ENCODE measurements around the gene TMEM178B.
"Not testable (repeated sequence)": the region's sequence is repeated elsewhere in the genome, so short reads cannot be mapped to it uniquely, and the experiment has no call there.

Gene TMEM178B

DNA sequence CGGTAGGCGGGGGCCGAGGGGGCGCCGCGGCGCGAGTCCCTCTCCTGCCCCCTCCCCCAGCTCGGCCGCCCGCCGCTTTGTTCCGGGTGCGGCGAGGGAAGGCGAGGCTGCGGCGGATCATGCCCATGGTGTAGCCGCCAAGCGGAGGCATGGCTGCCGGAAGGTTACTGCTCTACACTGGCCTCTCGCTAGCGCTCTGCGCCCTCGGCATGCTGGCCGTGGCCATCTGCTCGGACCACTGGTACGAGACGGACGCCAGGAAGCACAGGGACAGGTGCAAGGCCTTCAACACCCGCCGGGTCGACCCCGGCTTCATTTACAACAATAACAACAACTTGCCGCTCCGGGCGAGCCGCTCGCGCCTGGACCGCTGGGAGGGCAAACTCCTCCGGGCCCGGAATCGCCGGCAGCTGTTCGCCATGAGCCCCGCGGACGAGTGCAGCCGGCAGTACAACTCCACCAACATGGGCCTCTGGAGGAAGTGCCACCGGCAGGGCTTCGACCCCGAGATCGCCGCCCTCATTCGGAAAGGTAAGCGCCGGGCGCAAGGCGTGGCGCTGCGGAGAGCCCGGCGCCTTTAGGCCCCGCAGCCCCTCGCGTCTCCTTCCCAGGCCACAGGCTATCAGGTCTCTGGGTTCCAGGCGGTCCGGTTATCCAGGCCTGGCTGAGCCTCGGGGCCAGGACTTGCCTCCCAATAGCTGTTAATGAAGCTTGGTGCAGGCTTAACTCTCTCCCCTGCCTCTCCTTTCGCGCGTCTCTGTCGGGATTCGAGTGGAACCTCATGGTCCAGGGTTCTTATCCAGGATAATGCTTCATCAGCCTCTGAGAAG, 513 bp downstream of the TMEM178B start:
- in situ Hi-C loops (cut with MboI; ENCODE audit: low sequenced_read_pairs): no loop called here

DNA sequence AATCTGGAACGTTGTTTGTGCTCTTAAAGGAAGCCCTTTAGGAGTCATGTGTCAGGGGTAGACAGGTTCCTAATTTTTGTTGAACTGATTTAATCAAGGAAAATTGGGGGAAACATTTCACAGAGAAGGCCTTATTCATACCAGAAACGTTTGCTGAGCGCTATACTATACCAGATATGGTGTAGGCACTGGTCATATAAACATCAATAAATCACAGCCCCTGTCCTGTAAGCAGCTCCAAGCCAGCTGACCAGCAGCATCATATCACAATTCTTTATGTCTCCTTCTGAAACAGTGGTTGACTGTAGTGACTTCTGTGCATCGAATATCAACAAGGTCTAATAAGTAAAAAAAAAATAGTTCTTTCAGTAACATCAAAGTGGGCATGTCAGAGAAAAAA, 1.1 kb downstream of the TMEM178B start:
- in situ Hi-C loops (cut with MboI; ENCODE audit: low sequenced_read_pairs): no loop called here

- in situ Hi-C loops (cut with MboI; ENCODE audit: low sequenced_read_pairs): no loop called here
Measured at GRCh38 chr7:141076377-141076776, 2.5 kb downstream of the TMEM178B start.

DNA sequence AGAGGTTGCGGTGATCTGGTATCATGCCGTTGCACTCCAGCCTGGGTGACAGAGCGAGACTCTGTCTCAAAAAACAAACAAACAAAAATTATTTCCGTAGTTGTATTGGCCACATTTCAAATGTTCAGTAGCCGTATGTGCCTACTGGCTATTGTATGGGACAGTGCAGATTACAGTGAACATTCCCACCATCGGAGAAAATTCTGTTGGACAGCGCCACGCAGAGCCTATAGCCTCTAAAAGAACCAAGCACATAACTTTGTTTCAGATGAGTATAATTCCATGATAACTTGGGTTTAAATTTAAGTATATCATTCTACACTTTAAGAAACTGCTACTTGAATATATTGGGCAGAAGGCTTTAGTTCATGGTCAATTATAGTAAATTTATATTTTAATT, 5.4 kb downstream of the TMEM178B start:
- in situ Hi-C loops (cut with MboI; ENCODE audit: low sequenced_read_pairs): no loop called here

- in situ Hi-C loops (cut with MboI; ENCODE audit: low sequenced_read_pairs): not testable (repeated sequence)
Measured at GRCh38 chr7:141089490-141089889, 15.6 kb downstream of the TMEM178B start.

- in situ Hi-C loops (cut with MboI; ENCODE audit: low sequenced_read_pairs): no loop called here
Measured at GRCh38 chr7:141094336-141095070, 20.6 kb downstream of the TMEM178B start.

DNA sequence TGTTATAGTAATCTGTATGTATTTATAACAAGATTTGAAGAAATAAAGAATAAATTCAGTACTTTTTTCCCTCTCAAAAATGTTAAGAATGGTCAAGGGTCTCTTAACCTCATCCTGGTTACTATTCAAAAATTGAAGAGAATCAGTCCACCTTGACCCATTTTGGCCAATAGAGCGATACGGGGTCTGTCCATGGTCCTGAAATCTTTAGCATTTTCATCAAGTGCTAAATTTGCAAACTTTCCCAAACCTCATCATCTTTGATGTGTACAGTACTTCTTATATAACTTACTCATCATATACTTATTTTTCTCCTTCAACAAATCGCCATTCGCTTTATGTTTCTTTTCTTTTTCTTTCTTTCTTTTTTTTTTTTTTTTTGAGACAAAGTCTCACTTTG, 23.6 kb downstream of the TMEM178B start:
- in situ Hi-C loops (cut with MboI; ENCODE audit: low sequenced_read_pairs): no loop called here

GRCh38 chr7:141102436-141102835, 28.6 kb downstream of the TMEM178B start:
- in situ Hi-C loops (cut with MboI; ENCODE audit: low sequenced_read_pairs): no loop called here

GRCh38 chr7:141103847-141104429, 30.1 kb downstream of the TMEM178B start:
- in situ Hi-C loops (cut with MboI; ENCODE audit: low sequenced_read_pairs): no loop called here

GRCh38 chr7:141113131-141113530, 39.3 kb downstream of the TMEM178B start:
- in situ Hi-C loops (cut with MboI; ENCODE audit: low sequenced_read_pairs): no loop called here

DNA sequence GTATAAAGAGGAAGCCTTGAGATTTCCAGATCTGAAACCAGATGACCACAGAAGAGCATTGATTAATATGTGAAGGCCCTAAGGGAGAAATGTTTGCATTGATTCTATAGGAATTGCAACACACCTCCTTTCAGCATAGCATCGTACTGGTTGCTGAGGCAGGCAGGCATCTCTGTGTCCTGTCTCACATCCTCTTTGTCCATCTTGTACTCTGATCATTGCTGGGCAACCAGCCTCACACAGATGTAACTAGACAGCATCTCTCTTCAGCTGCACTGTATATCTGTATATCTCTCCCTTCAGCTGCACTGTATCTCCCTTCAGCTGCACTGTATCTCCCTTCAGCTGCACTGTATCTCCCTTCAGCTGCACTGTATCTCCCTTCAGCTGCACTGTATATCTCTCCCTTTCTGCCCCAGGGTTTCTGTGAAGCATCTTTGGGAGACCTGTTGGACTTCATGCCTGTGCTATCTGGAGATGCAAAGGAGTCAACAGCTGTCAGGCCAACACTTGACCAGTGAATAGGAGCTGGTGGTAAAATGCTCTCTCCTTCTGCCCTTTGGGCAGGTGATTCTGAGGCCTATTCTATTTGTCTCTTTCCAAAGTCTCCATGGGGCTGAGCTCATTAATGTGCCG, 40.3 kb downstream of the TMEM178B start:
- in situ Hi-C loops (cut with MboI; ENCODE audit: low sequenced_read_pairs): no loop called here

- in situ Hi-C loops (cut with MboI; ENCODE audit: low sequenced_read_pairs): no loop called here
Measured at GRCh38 chr7:141115965-141116364, 42.1 kb downstream of the TMEM178B start.

GRCh38 chr7:141116661-141117060, 42.8 kb downstream of the TMEM178B start:
- in situ Hi-C loops (cut with MboI; ENCODE audit: low sequenced_read_pairs): not testable (repeated sequence)

- in situ Hi-C loops (cut with MboI; ENCODE audit: low sequenced_read_pairs): no loop called here
Measured at GRCh38 chr7:141118767-141119166, 44.9 kb downstream of the TMEM178B start.

GRCh38 chr7:141119187-141119586, 45.3 kb downstream of the TMEM178B start:
- in situ Hi-C loops (cut with MboI; ENCODE audit: low sequenced_read_pairs): no loop called here

GRCh38 chr7:141122736-141123135, 48.9 kb downstream of the TMEM178B start:
- in situ Hi-C loops (cut with MboI; ENCODE audit: low sequenced_read_pairs): no loop called here

GRCh38 chr7:141123522-141123921, 49.7 kb downstream of the TMEM178B start:
- in situ Hi-C loops (cut with MboI; ENCODE audit: low sequenced_read_pairs): no loop called here

GRCh38 chr7:141126107-141126506, 52.2 kb downstream of the TMEM178B start:
- in situ Hi-C loops (cut with MboI; ENCODE audit: low sequenced_read_pairs): no loop called here

DNA sequence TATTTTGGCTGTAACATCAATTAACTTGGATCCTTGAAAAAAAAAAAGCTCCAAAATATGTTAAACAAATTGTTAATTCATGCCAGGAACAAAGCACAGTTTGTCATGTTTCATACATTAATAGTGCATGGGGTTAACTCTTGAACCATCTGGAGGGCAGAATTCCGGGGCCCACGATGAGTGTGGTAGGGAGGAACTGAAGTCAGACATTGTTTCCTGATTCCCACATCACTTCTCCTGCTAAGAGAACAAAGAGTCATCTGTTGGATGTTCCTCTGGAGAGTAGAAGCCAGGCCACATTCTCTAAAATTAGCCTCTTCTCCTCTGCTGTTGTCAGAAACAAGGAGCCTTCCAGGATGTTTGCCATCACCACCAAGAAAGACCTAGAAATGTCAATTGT, 54.6 kb downstream of the TMEM178B start:
- in situ Hi-C loops (cut with MboI; ENCODE audit: low sequenced_read_pairs): no loop called here

- in situ Hi-C loops (cut with MboI; ENCODE audit: low sequenced_read_pairs): no loop called here
Measured at GRCh38 chr7:141128931-141129330, 55.1 kb downstream of the TMEM178B start.

GRCh38 chr7:141132671-141133070, 58.8 kb downstream of the TMEM178B start:
- in situ Hi-C loops (cut with MboI; ENCODE audit: low sequenced_read_pairs): no loop called here
